ENCODE data around the gene DPPA2. TPM values are rescaled to one million over a fixed set of nuclear protein-coding genes. Genes with fewer than 3 reads are reported as not detected.
"Not testable (repeated sequence)": the region's sequence is repeated elsewhere in the genome, so short reads cannot be mapped to it uniquely, and the experiment has no call there.

DPPA2 gene
- not detected for total RNA-seq

- H3K9me3 Mint-ChIP-seq (ENCODE audit: low read depth): no peaks in the 10 kb centered on the region
Observed at GRCh38 chr3:109316162-109316730, at the start of gene DPPA2. Gene DPPA2, minus strand, starts transcription at chr3:109316517. Its CDS starts 1,975 bp downstream, at chr3:109314542.

GRCh38 chr3:109364088-109364487 lies 47.8 kb upstream of the DPPA2 start:
- no peak for DNase-seq
- peaks cover 2% of the 10 kb centered on the region for H3K9me3 Mint-ChIP-seq (ENCODE audit: low read depth)
- no peak overlapping the region for H3K27ac Mint-ChIP-seq
- H3K27me3 Mint-ChIP-seq: no peaks in the 10 kb centered on the region
- H3K4me1 Mint-ChIP-seq: no peaks in the 10 kb centered on the region
- no peak for ATAC-seq
- CTCF ChIA-PET: no interaction called here
- H3K36me3 Mint-ChIP-seq: no peaks in the 10 kb centered on the region
- no peak overlapping the region for H3K4me3 Mint-ChIP-seq

More at GRCh38 chr3:109316162-109316730, at the start of gene DPPA2:
- Mint-ChIP-seq H3K27ac (no peak within 1 kb of the TSS), H3K36me3 (no peaks in the 10 kb centered on the region), H3K4me3 (no peak within 1 kb of the TSS), H3K27me3 (no peaks in the 10 kb centered on the region), H3K4me1 (no peaks in the 10 kb centered on the region)
- DNase-seq: no peak
- ATAC-seq: no peak
- CTCF ChIA-PET: no interaction called here

- ATAC-seq (no peak), DNase-seq (no peak)
- CTCF ChIA-PET: no interaction called here
- no peak overlapping the region for H3K27ac Mint-ChIP-seq
- H3K4me1 Mint-ChIP-seq: no peaks in the 10 kb centered on the region
- no peaks in the 10 kb centered on the region for H3K27me3 Mint-ChIP-seq
- H3K36me3 Mint-ChIP-seq: no peaks in the 10 kb centered on the region
- no peak overlapping the region for H3K4me3 Mint-ChIP-seq
- peaks cover 2% of the 10 kb centered on the region for H3K9me3 Mint-ChIP-seq (ENCODE audit: low read depth)
Observed at GRCh38 chr3:109363634-109364033, 47.3 kb upstream of the DPPA2 start.

GRCh38 chr3:109362823-109363222 lies 46.5 kb upstream of the DPPA2 start:
- peaks cover 2% of the 10 kb centered on the region for H3K9me3 Mint-ChIP-seq (ENCODE audit: low read depth)
- no peak for DNase-seq
- ATAC-seq: no peak
- no peak overlapping the region for H3K4me3 Mint-ChIP-seq
- H3K36me3 Mint-ChIP-seq: no peaks in the 10 kb centered on the region
- H3K27ac Mint-ChIP-seq: no peak overlapping the region
- no peaks in the 10 kb centered on the region for H3K4me1 Mint-ChIP-seq
- H3K27me3 Mint-ChIP-seq: no peaks in the 10 kb centered on the region
- CTCF ChIA-PET: no interaction called here

- ATAC-seq; H3K27ac Mint-ChIP-seq; H3K4me1 Mint-ChIP-seq; H3K27me3 Mint-ChIP-seq; H3K9me3 Mint-ChIP-seq (ENCODE audit: low read depth); H3K4me3 Mint-ChIP-seq; H3K36me3 Mint-ChIP-seq; DNase-seq; CTCF ChIA-PET: not testable (repeated sequence)
Observed at GRCh38 chr3:109358809-109359208, 42.5 kb upstream of the DPPA2 start.

- Mint-ChIP-seq H3K4me3 (no peak overlapping the region), H3K27me3 (peaks cover 6% of the 10 kb centered on the region), H3K27ac (no peak overlapping the region), H3K36me3 (no peaks in the 10 kb centered on the region), H3K9me3 (ENCODE audit: low read depth) (peaks cover 2% of the 10 kb centered on the region), H3K4me1 (no peaks in the 10 kb centered on the region)
- ATAC-seq: no peak
- CTCF ChIA-PET: no interaction called here
- DNase-seq: no peak
Observed at GRCh38 chr3:109356442-109357155, 40.3 kb upstream of the DPPA2 start.

GRCh38 chr3:109355625-109356441 lies 39.5 kb upstream of the DPPA2 start:
- DNase-seq (no peak), ATAC-seq (no peak)

GRCh38 chr3:109353057-109353456 lies 36.7 kb upstream of the DPPA2 start:
- ATAC-seq (no peak), DNase-seq (no peak)
- H3K4me3 Mint-ChIP-seq: no peak overlapping the region
- no peaks in the 10 kb centered on the region for H3K9me3 Mint-ChIP-seq (ENCODE audit: low read depth)
- no peak overlapping the region for H3K27ac Mint-ChIP-seq
- no peaks in the 10 kb centered on the region for H3K36me3 Mint-ChIP-seq
- H3K27me3 Mint-ChIP-seq: peaks cover 6% of the 10 kb centered on the region
- CTCF ChIA-PET: no interaction called here
- H3K4me1 Mint-ChIP-seq: no peaks in the 10 kb centered on the region

More at GRCh38 chr3:109355625-109356441, 39.5 kb upstream of the DPPA2 start:
- Mint-ChIP-seq H3K27ac (no peak overlapping the region), H3K27me3 (peaks cover 6% of the 10 kb centered on the region), H3K4me3 (no peak overlapping the region), H3K4me1 (no peaks in the 10 kb centered on the region), H3K36me3 (no peaks in the 10 kb centered on the region), H3K9me3 (ENCODE audit: low read depth) (no peaks in the 10 kb centered on the region)
- CTCF ChIA-PET: no interaction called here

- peaks cover 4% of the 10 kb centered on the region for H3K27me3 Mint-ChIP-seq
- H3K4me1 Mint-ChIP-seq: no peaks in the 10 kb centered on the region
Observed at GRCh38 chr3:109351231-109351630, 34.9 kb upstream of the DPPA2 start.

GRCh38 chr3:109346770-109347295 lies 30.5 kb upstream of the DPPA2 start:
- DNase-seq (no peak), ATAC-seq (no peak)
- H3K27me3 Mint-ChIP-seq: no peaks in the 10 kb centered on the region
- no peaks in the 10 kb centered on the region for H3K36me3 Mint-ChIP-seq
- no peak overlapping the region for H3K27ac Mint-ChIP-seq
- H3K4me1 Mint-ChIP-seq: no peaks in the 10 kb centered on the region
- CTCF ChIA-PET: no interaction called here
- H3K9me3 Mint-ChIP-seq (ENCODE audit: low read depth): no peaks in the 10 kb centered on the region
- no peak overlapping the region for H3K4me3 Mint-ChIP-seq

More at GRCh38 chr3:109351231-109351630, 34.9 kb upstream of the DPPA2 start:
- Mint-ChIP-seq H3K4me3 (no peak overlapping the region), H3K27ac (no peak overlapping the region), H3K36me3 (no peaks in the 10 kb centered on the region), H3K9me3 (ENCODE audit: low read depth) (no peaks in the 10 kb centered on the region)
- ATAC-seq (no peak), DNase-seq (no peak)
- CTCF ChIA-PET: no interaction called here

- CTCF ChIA-PET: no interaction called here
Observed at GRCh38 chr3:109346099-109346498, 29.8 kb upstream of the DPPA2 start.

GRCh38 chr3:109339714-109340648 lies 23.7 kb upstream of the DPPA2 start:
- ATAC-seq (no peak), DNase-seq (no peak)
- CTCF ChIA-PET: interaction anchor here (0.7 kb wide), 1 partner anchor 981 kb away, joined by 3 read pairs; no protein-coding TSS in a partner anchor
- Mint-ChIP-seq H3K27ac (no peak overlapping the region), H3K27me3 (peaks cover 25% of the 10 kb centered on the region), H3K36me3 (peaks cover 1% of the 10 kb centered on the region), H3K9me3 (ENCODE audit: low read depth) (no peaks in the 10 kb centered on the region), H3K4me3 (no peak overlapping the region), H3K4me1 (peaks cover 4% of the 10 kb centered on the region)

More at GRCh38 chr3:109346099-109346498, 29.8 kb upstream of the DPPA2 start:
- DNase-seq (no peak), ATAC-seq (no peak)
- Mint-ChIP-seq H3K9me3 (ENCODE audit: low read depth) (no peaks in the 10 kb centered on the region), H3K4me1 (no peaks in the 10 kb centered on the region), H3K4me3 (no peak overlapping the region), H3K36me3 (no peaks in the 10 kb centered on the region), H3K27ac (no peak overlapping the region), H3K27me3 (no peaks in the 10 kb centered on the region)

GRCh38 chr3:109339197-109339596 lies 22.9 kb upstream of the DPPA2 start:
- DNase-seq (no peak), ATAC-seq (no peak)
- no peak overlapping the region for H3K4me3 Mint-ChIP-seq
- peaks cover 25% of the 10 kb centered on the region for H3K27me3 Mint-ChIP-seq
- CTCF ChIA-PET: no interaction called here
- no peak overlapping the region for H3K27ac Mint-ChIP-seq
- H3K36me3 Mint-ChIP-seq: peaks cover 1% of the 10 kb centered on the region
- no peaks in the 10 kb centered on the region for H3K9me3 Mint-ChIP-seq (ENCODE audit: low read depth)
- peaks cover 4% of the 10 kb centered on the region for H3K4me1 Mint-ChIP-seq
